Activated CD4-positive, alpha-beta T cell treated with anti-CD3 and anti-CD28 coated beads for 36 hours (primary cell): ENCODE results near the gene SCML2. TPM values are rescaled to one million over a fixed set of nuclear protein-coding genes. Genes with fewer than 3 reads are reported as not detected.
"Not testable (repeated sequence)": the region's sequence is repeated elsewhere in the genome, so short reads cannot be mapped to it uniquely, and the experiment has no call there.

Experiments
- ATAC-seq: fragments of 200-7000 bp; cut with Tn5 transposase; one replicate; pipeline ENCODE4 v1.10.0; 2021; ENCODE audit warnings: mild to moderate bottlenecking, moderate library complexity
- CTCF ChIA-PET: fragments of 350-600 bp; sonication (Branson Sonifier 250); formaldehyde crosslinking; loops from one replicate; lab custom pipeline; 2021; ENCODE audit warnings: antibody characterized with exemption; lab: Charles Lee
- POLR2A ChIA-PET: fragments of 350-600 bp; sonication (Branson Sonifier 250); formaldehyde crosslinking; loops from one replicate; lab custom pipeline; 2021; ENCODE audit warnings: antibody characterized with exemption, inconsistent platforms; lab: Charles Lee
- DNase-seq: peaks from one replicate; pipeline ENCODE4 v3.0.0-alpha.2; 2020
- H3K27ac Mint-ChIP-seq: one replicate; pipeline ENCODE4 v1.8.0; 2021; ENCODE audit warnings: mixed read lengths
- H3K27me3 Mint-ChIP-seq: one replicate; pipeline ENCODE4 v1.8.0; 2021; ENCODE audit warnings: mixed read lengths
- H3K36me3 Mint-ChIP-seq: one replicate; pipeline ENCODE4 v1.8.0; 2021; ENCODE audit warnings: low read depth, mixed read lengths
- H3K4me1 Mint-ChIP-seq: one replicate; pipeline ENCODE4 v1.8.0; 2021; ENCODE audit warnings: mixed read lengths
- H3K4me3 Mint-ChIP-seq: one replicate; pipeline ENCODE4 v1.8.0; 2021; ENCODE audit warnings: mild to moderate bottlenecking, moderate library complexity, mixed read lengths
- H3K9me3 Mint-ChIP-seq: one replicate; pipeline ENCODE4 v1.8.0; 2021; ENCODE audit warnings: low read depth, mixed read lengths
- intact Hi-C, 2 experiments: fragments of 100-400 bp; cut with DNase I in 1 of 2; cut with micrococcal nuclease in 1 of 2; formaldehyde crosslinking; loops; one replicate each; pipeline versions ENCODE4 v1.14.2 to v1.15.1; 2022 to 2024; cut with DNase I, micrococcal nuclease
- total RNA-seq, 2 experiments: library from RNA; stranded (reverse); gene quantifications; one replicate each; pipeline ENCODE4 v1.2.3, GENCODE V29; 2021

The SCML2 gene
- total RNA-seq, 2 experiments from 2014 or later, result 2.9 to 3.1 TPM

DNA sequence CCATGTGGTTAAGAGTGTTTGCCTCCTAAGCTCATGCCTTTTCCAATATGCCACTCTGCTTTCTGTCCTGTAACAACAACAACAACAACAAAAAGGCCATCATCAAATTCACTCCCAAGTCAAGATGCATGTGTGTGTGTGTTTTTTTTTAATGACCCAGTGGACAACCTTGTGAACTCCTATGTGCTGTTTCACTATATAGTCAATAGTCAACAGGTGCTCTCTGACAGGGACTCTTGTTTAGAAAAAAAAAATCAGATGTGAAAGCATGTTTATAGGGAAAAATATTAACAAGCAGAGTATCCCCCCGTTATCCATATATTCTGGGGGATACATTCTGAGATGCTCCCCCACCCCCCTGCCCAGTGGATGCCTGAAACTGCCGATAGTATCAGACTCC, 83.2 kb downstream of the SCML2 start:
- intact Hi-C loops, result no loop called here
- CTCF ChIA-PET, result no interaction called here
- no peak overlapping the region for H3K4me3 Mint-ChIP-seq

DNA sequence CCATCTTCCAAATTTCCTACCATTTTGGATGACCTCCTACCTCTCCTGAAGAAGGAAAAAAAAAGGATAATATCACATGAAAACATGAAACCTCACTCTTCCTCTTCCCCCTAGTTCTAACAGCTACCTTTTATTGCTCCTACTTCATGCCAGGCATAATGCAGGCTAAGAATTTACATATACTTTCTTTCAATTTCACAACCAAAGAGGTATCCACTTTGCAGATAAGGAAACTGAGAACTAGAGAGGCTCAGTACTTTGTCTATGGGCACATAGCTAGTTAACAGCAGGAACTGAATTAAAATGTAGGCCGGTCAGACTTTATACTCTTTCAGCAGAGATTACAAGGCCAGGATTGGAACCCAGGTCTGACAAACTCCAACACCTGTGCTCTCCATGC, 99.4 kb downstream of the SCML2 start:
- H3K9me3 Mint-ChIP-seq, result no peaks in the 10 kb centered on the region
- H3K27me3 Mint-ChIP-seq, result no peaks in the 10 kb centered on the region
- no peaks in the 10 kb centered on the region for H3K4me1 Mint-ChIP-seq
- CTCF ChIA-PET, result interaction anchor here (0.6 to 0.9 kb wide), 2 partner anchors 12 to 94 kb away, joined by 3 read pairs; no protein-coding TSS in a partner anchor
- POLR2A ChIA-PET, result no interaction called here
- H3K27ac Mint-ChIP-seq, result no peak overlapping the region
- no peak overlapping the region for H3K4me3 Mint-ChIP-seq
- intact Hi-C loops, result no loop called here
- ATAC-seq, result no peak
- DNase-seq, result no peak
- H3K36me3 Mint-ChIP-seq, result peaks cover 7% of the 10 kb centered on the region

More for the DNA sequence above, 83.2 kb downstream of the SCML2 start:
- H3K27ac Mint-ChIP-seq, result no peak overlapping the region
- H3K27me3 Mint-ChIP-seq, result no peaks in the 10 kb centered on the region
- ATAC-seq (no peak), DNase-seq (no peak)
- H3K9me3 Mint-ChIP-seq, result no peaks in the 10 kb centered on the region
- peaks cover 2% of the 10 kb centered on the region for H3K36me3 Mint-ChIP-seq
- POLR2A ChIA-PET, result no interaction called here
- H3K4me1 Mint-ChIP-seq, result no peaks in the 10 kb centered on the region

DNA sequence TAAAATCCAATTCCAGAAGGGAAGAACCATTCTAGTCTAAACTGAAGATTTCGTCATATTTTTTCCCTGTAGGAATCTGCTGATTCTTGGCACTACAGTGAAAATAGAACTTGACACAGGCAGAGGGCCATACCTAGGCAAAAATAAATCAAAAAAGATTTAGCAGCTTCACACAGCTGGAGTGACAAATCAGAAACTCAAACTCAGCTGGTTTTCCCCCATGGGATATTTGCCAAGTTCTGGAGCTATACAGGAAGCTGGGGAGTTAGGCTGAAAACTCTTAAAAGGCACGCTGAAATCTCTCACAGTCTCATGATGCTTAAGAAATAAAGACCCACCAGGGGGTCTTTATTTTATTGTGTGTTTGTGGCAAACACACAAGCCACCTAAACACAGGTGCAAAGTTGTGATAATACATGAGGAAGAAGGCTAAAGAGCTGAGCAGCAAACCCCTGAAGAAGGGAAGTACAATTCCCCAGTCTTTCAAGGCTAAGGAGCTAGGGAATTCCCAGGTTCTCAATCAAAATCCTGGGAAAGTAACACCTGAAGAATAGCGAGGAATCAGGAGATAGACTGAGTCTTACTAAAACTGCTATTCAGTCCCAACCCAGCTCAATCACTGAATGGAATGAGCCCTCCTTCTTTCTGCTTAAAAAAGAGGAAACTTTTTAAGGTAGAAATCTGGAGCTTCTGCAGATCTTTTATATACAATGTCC, 101.7 kb downstream of the SCML2 start:
- H3K4me1 Mint-ChIP-seq, result no peaks in the 10 kb centered on the region
- ChIA-PET POLR2A (no interaction called here), CTCF (interaction anchor here (1.4 kb wide), 1 partner anchor 10 kb away, joined by 4 read pairs; no protein-coding TSS in a partner anchor)
- intact Hi-C loops, result no loop called here
- no peaks in the 10 kb centered on the region for H3K9me3 Mint-ChIP-seq
- no peak for DNase-seq
- H3K4me3 Mint-ChIP-seq, result no peak overlapping the region
- H3K27ac Mint-ChIP-seq, result no peak overlapping the region
- no peaks in the 10 kb centered on the region for H3K27me3 Mint-ChIP-seq
- peaks cover 11% of the 10 kb centered on the region for H3K36me3 Mint-ChIP-seq
- no peak for ATAC-seq

DNA sequence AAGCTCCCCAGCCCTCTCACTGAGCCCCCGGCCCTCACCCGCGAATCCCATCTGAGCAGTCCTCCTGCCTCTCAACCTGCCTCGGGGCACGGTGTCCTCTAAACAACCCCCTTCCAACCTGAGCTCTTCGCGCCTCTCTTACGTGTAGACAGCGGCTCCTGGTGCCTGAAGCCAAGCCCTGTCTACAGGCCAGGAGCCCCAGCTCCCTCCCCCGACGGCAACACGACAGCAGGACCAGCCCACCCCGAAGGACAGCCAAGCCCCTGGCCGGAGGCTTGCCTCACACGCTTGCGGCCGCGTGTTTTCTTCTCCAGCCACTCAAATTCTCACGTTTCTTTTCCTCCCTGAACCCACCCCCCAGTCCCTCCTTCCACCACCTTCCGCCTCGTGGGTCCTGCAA, 124.8 kb downstream of the SCML2 start:
- H3K4me1 Mint-ChIP-seq, H3K36me3 Mint-ChIP-seq, DNase-seq, H3K27ac Mint-ChIP-seq, POLR2A ChIA-PET, ATAC-seq, intact Hi-C loops, CTCF ChIA-PET, H3K9me3 Mint-ChIP-seq, H3K27me3 Mint-ChIP-seq, H3K4me3 Mint-ChIP-seq: not testable (repeated sequence)

DNA sequence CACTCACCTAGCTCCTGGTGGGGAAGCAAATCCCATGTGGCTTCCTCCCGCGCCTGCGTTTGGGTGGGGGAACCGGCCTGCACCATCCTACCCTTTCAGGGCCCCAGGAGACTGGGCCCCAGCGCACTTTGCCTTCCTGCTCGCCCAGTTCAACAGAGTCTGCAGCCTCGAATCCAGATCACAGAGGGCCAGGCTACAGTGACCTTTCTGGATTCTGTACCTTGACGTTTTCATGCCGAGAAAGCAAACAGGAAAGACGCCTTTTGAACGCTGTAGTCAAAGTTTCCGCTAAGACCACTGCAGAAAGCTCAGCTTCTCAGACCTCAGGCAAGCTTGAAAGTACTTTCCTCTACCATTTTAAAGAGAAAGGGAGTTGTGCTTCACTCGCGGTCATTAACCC, 126.4 kb downstream of the SCML2 start:
- DNase-seq, result no peak
- no peaks in the 10 kb centered on the region for H3K4me1 Mint-ChIP-seq
- no peaks in the 10 kb centered on the region for H3K9me3 Mint-ChIP-seq
- CTCF ChIA-PET, result interaction anchor here (0.7 kb wide), 1 partner anchor 133 kb away, joined by 3 read pairs; no protein-coding TSS in a partner anchor
- no peaks in the 10 kb centered on the region for H3K36me3 Mint-ChIP-seq
- H3K4me3 Mint-ChIP-seq, result no peak overlapping the region
- ATAC-seq, result no peak
- intact Hi-C loops, result no loop called here
- peaks cover 1% of the 10 kb centered on the region for H3K27me3 Mint-ChIP-seq
- POLR2A ChIA-PET, result no interaction called here
- no peak overlapping the region for H3K27ac Mint-ChIP-seq

DNA sequence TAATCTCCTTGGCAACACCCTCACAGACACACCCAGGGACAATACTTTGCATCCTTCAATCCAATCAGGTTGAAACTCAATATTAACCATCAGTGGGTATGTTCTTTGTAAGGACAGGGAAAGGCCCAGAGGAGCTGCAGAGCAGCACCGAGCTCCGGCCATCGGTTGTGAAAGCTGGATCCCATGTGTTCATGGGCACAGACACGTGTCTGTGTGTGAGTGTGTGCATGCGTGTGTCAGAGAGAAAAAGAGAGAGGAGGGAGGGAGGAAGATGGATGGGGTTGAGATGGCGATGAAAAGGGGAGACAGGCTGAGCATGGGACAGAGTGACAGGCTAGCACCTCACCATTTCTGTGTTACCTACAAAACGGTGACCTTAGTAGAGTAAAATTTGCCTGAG, 127.0 kb downstream of the SCML2 start:
- ChIA-PET CTCF (interaction anchor here (0.7 kb wide), 1 partner anchor 134 kb away, joined by 3 read pairs; no protein-coding TSS in a partner anchor), POLR2A (no interaction called here)
- no peak overlapping the region for H3K4me3 Mint-ChIP-seq
- H3K27ac Mint-ChIP-seq, result no peak overlapping the region
- DNase-seq (no peak), ATAC-seq (no peak)
- no peaks in the 10 kb centered on the region for H3K36me3 Mint-ChIP-seq
- no peaks in the 10 kb centered on the region for H3K4me1 Mint-ChIP-seq
- peaks cover 1% of the 10 kb centered on the region for H3K27me3 Mint-ChIP-seq
- intact Hi-C loops, result no loop called here
- H3K9me3 Mint-ChIP-seq, result no peaks in the 10 kb centered on the region

DNA sequence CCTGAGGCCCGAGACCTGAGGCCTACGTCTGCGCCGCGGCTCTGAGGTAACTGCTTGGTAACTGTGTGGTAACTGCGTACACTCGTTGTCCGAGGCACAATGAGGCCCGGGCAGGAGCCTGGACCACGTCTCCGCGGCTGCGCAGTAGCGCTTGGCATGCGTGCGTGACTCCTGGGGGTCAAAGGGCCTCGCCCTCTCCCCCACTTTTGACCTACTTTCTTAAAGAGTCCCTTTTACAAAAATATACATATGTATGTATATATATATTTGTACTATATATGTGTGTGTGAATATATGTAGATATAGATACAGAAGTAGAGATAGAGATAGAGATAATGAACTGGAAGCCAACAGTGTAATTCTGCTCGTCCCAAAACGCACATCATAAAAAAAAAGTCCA, 133.7 kb downstream of the SCML2 start, which contains the start of gene BEND2:
Gene BEND2 (minus strand): TSS at position 101 of the 400 bp plus-strand sequence. CDS start 136 bp downstream, outside the sequence.
- no peak within 1 kb of the TSS for H3K27ac Mint-ChIP-seq
- no peaks in the 10 kb centered on the region for H3K9me3 Mint-ChIP-seq
- no peak for ATAC-seq
- H3K4me1 Mint-ChIP-seq, result no peaks in the 10 kb centered on the region
- ChIA-PET POLR2A (no interaction called here), CTCF (no interaction called here)
- H3K4me3 Mint-ChIP-seq, result no peak within 1 kb of the TSS
- no peaks in the 10 kb centered on the region for H3K27me3 Mint-ChIP-seq
- H3K36me3 Mint-ChIP-seq, result no peaks in the 10 kb centered on the region
- intact Hi-C loops, result no loop called here
- DNase-seq, result no peak

DNA sequence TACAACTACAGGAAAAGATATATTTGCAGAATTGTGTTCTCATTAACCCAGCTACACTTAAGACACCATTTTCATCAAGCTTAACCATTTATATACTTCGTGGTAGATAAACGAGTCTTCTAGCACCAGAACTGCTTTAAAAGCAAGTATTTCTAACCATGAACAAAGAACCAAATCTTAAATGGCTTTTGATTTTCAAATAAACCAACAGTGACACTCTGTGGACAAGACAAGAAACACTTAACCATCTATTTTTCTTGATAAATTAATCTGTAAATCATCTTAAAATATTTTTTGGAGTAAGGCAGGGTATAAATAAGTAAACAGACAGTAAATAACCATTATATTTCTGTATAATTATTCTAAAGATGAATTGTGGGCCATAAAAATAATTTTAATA, 144.0 kb downstream of the SCML2 start:
- ChIA-PET CTCF (interaction anchor here (1.4 kb wide), 1 partner anchor 22 kb away, joined by 3 read pairs; no protein-coding TSS in a partner anchor), POLR2A (no interaction called here)
- Mint-ChIP-seq H3K27ac (no peak overlapping the region), H3K4me3 (no peak overlapping the region), H3K4me1 (no peaks in the 10 kb centered on the region), H3K27me3 (no peaks in the 10 kb centered on the region), H3K36me3 (no peaks in the 10 kb centered on the region), H3K9me3 (no peaks in the 10 kb centered on the region)
- ATAC-seq (no peak), DNase-seq (no peak)
- intact Hi-C loops, result loop anchor here in 1 of 2 experiments (5.0 kb wide), 1 partner anchor 463 kb away; no protein-coding TSS in a partner anchor

DNA sequence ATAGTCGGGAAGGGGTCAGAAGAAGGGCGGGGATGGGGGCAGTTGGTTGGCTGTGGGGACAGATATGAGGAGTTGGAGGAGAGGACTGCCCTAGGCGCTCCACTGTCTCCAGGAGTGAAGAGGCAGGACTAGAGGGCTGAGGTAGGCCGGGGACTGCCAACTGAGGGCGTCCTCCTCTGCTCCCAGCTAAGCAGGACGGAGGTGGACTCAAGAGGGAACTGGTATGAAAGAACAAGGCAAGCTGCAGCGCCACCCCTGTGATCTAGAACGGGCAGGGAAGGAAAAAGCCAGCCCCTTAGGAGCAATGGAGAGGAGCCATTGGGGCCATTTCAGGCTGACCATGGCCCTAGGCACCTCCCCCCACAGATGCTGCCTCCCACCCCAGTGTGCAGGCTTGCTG, 147.8 kb downstream of the SCML2 start:
- ATAC-seq, result no peak
- H3K36me3 Mint-ChIP-seq, result no peaks in the 10 kb centered on the region
- no peaks in the 10 kb centered on the region for H3K27me3 Mint-ChIP-seq
- DNase-seq, result no peak
- intact Hi-C loops, result loop anchor here in 1 of 2 experiments (10.0 kb wide), 1 partner anchor 392 kb away; no protein-coding TSS in a partner anchor
- H3K4me1 Mint-ChIP-seq, result no peaks in the 10 kb centered on the region
- no peak overlapping the region for H3K4me3 Mint-ChIP-seq
- POLR2A ChIA-PET, result no interaction called here
- H3K9me3 Mint-ChIP-seq, result no peaks in the 10 kb centered on the region
- no peak overlapping the region for H3K27ac Mint-ChIP-seq
- CTCF ChIA-PET, result no interaction called here

DNA sequence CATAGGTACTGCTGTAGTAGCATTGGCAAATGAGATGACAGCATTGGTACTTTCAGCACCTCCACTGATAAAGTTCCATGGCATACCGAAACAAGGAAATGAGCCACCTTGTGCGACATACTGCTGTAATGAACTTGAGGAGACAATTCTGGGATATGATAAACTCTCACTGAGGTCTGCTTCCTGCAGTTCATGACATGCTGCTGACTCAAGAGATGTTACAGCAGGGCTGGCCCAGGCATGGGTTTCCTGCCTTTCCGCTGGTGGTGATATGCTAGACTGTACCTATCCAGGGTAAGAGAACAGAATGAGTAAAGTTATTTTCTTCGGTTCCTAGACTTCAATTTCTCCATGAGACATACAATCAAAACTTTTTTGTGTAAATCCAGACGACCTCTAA, 150.9 kb downstream of the SCML2 start:
- Mint-ChIP-seq H3K9me3 (no peaks in the 10 kb centered on the region), H3K36me3 (no peaks in the 10 kb centered on the region), H3K4me3 (no peak overlapping the region), H3K27ac (no peak overlapping the region), H3K4me1 (no peaks in the 10 kb centered on the region), H3K27me3 (no peaks in the 10 kb centered on the region)
- DNase-seq (no peak), ATAC-seq (no peak)
- POLR2A ChIA-PET, result no interaction called here
- CTCF ChIA-PET, result no interaction called here
- intact Hi-C loops, result loop anchor here in 1 of 2 experiments (10.0 kb wide), 1 partner anchor 389 kb away; no protein-coding TSS in a partner anchor

DNA sequence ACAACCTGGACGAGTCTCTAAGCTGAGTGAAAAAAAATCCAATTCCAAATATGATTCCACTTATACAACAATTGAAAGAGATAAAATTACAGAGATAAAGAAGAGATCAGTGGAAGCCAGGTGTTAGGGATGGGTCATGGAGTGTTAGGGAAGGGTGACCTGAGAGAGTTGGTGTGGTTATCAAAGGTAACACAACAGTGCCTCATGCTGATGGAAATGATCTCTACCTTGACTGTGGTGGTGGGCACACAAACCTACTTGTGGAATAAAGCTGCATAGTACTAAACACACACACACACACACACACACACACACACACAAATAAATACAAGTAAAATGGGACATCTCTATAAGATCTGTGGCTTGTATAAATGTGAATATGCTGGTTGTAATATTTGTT, 159.8 kb downstream of the SCML2 start:
- no peak overlapping the region for H3K4me3 Mint-ChIP-seq
- H3K27ac Mint-ChIP-seq, result no peak overlapping the region
- H3K9me3 Mint-ChIP-seq, result no peaks in the 10 kb centered on the region
- intact Hi-C loops, result no loop called here
- no peaks in the 10 kb centered on the region for H3K36me3 Mint-ChIP-seq
- DNase-seq, result no peak
- ChIA-PET CTCF (no interaction called here), POLR2A (no interaction called here)
- no peaks in the 10 kb centered on the region for H3K27me3 Mint-ChIP-seq
- no peak for ATAC-seq
- H3K4me1 Mint-ChIP-seq, result no peaks in the 10 kb centered on the region
